MG63 (cell line): ENCODE measurements around the gene SLC12A2. TPM values are rescaled to one million over a fixed set of nuclear protein-coding genes. Genes with fewer than 3 reads are reported as not detected.

ENCODE experiments used
- DNase-seq: peaks from one replicate; pipeline ENCODE4 v3.0.0-alpha.2; 2020
- H3K27me3 ChIP-seq: fragments of 250-450 bp; sonication (Bioruptor Pico); 2 replicates; pipeline ENCODE4 v1.5.1; 2020; ENCODE audit warnings: mild to moderate bottlenecking, moderate library complexity
- H3K36me3 ChIP-seq: fragments of 250-450 bp; sonication (Bioruptor Pico); 2 replicates; pipeline ENCODE4 v1.5.1; 2020; ENCODE audit warnings: mild to moderate bottlenecking, moderate library complexity
- H3K4me3 ChIP-seq: fragments of 250-450 bp; sonication (Bioruptor Pico); 2 replicates; pipeline ENCODE4 v1.5.1; 2020; ENCODE audit warnings: mild to moderate bottlenecking, moderate library complexity
- H3K9me3 ChIP-seq: fragments of 250-450 bp; sonication (Bioruptor Pico); 2 replicates; pipeline ENCODE4 v1.5.1; 2020; ENCODE audit warnings: mild to moderate bottlenecking, moderate library complexity
- total RNA-seq: library from RNA; depleted of rRNA; stranded (reverse); fragments of >200 nt; shearing (Covaris generic); gene quantifications from 2 replicates; pipeline ENCODE4 v1.2.3, GENCODE V29; 2014; ENCODE audit warnings: low replicate concordance

Gene SLC12A2
- total RNA-seq, 1 experiment from 2014 or later = 16.9 TPM

- H3K27me3 ChIP-seq = no peaks in the 10 kb centered on the region
- no peaks in the 10 kb centered on the region for H3K9me3 ChIP-seq
- no peak overlapping the region for H3K4me3 ChIP-seq
- no peaks in the 10 kb centered on the region; the same call in 1 of the 2 replicates for H3K36me3 ChIP-seq
- DNase-seq = no peak
These were observed 111.8 kb downstream of the SLC12A2 start for GRCh38 chr5:128195316-128195715.

DNA sequence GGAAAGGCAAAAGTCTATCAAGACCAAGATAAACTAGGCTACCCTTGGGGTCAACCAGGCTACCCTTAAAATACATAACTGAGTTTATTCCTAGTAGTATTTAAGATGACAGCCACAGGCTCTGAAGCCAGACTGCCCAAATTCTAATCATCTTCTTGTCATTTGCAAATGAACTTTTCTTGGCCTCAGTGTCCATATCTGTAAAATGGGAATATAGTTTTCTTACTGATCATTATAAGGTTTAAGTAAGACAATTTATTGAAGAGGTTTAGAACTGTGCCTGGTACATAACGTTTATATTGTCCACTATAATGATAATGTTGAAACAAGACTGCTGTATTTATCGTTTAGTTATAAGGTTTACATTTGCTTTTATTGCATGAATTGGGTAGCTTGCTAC is 112.5 kb downstream of the SLC12A2 start:
- no peaks in the 10 kb centered on the region for H3K9me3 ChIP-seq

DNA sequence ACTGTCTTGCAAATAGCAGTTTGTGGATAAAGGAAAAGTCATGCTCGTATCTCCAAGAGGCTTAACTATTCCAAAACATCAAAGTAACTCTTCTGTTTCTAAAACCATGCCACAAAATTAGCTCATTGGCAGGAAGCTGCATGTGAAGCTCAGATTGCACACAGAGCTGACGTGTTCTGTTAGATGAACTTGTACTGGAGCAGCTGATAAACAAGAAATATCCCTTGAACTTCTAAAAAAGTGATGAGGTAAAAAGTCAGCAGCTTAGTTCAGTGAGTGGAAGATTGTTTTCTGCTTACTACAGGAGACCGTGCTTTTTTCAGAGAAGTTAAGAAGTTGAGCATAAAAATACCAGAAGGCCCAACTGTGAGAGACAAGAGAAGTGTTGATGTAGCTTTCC is 113.2 kb downstream of the SLC12A2 start:
- Histone ChIP-seq H3K36me3 (no peaks in the 10 kb centered on the region; the same call in 1 of the 2 replicates), H3K9me3 (no peaks in the 10 kb centered on the region)
- DNase-seq = no peak

More for the DNA sequence above, 112.5 kb downstream of the SLC12A2 start:
- peaks cover under 1% of the 10 kb centered on the region; the same call in 1 of the 2 replicates for H3K27me3 ChIP-seq
- H3K36me3 ChIP-seq = no peaks in the 10 kb centered on the region; the same call in 1 of the 2 replicates
- no peak overlapping the region for H3K4me3 ChIP-seq
- no peak for DNase-seq

DNA sequence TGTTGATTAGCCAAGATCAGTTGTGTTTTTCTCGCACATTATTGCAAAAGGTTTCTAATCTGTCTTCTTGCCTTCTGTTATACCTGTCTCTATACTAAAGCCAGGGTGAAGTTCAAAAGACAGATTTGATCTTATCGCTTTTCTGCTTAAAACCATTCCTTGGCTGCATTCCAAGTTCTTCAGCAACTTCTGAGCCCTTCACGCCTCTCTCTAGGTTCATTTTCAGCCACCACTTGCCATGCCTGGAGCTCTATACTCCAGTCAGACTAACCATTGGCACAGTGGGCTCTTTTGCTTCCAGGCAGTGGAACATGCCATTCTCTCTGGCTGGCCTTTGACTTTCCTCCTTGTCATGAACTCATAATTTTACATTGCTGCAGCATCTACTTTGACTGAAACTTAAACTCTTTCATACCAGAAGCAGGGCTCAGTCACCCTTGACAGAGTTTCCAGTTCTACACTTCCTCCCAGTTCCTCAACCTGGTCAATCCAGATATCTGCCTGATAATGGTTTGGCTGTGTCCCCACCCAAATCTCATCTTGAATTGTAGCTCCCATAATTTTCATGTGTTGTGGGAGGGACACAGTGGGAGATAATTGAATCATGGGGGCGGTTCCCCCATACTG is 114.4 kb downstream of the SLC12A2 start:
- H3K9me3 ChIP-seq = no peaks in the 10 kb centered on the region
- H3K36me3 ChIP-seq = no peaks in the 10 kb centered on the region
- H3K27me3 ChIP-seq = peaks cover 5% of the 10 kb centered on the region; the same call in 1 of the 2 replicates
- no peak overlapping the region for H3K4me3 ChIP-seq
- no peak for DNase-seq

More for the DNA sequence above, 113.2 kb downstream of the SLC12A2 start:
- peaks cover 5% of the 10 kb centered on the region; the same call in 1 of the 2 replicates for H3K27me3 ChIP-seq
- H3K4me3 ChIP-seq = no peak overlapping the region

- Histone ChIP-seq H3K4me3 (no peak overlapping the region), H3K27me3 (peaks cover 5% of the 10 kb centered on the region; the same call in 1 of the 2 replicates), H3K36me3 (no peaks in the 10 kb centered on the region), H3K9me3 (no peaks in the 10 kb centered on the region)
- DNase-seq = peak; percentile 32
These were observed 115.5 kb downstream of the SLC12A2 start for GRCh38 chr5:128199104-128199503.

DNA sequence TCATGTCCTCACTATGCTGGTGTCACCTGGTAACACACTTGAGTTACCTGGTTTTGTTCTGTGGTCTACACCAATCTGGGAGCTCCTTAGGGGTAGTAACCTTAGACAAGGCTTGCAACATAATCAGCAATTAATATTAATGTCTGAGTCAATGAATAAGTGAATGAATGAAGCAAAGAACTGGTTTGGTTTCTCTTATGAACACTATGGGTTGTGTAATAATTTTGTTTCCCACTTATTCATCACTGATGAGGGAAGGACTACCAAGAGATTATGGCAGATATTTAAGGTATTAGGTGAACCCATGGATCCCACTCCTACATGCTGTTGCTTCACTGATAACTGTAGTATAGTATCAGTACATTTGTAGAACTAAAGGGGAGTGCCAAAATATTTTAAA is 116.0 kb downstream of the SLC12A2 start:
- no peak for DNase-seq
- Histone ChIP-seq H3K4me3 (no peak overlapping the region), H3K27me3 (peaks cover 5% of the 10 kb centered on the region; the same call in 1 of the 2 replicates), H3K9me3 (no peaks in the 10 kb centered on the region), H3K36me3 (no peaks in the 10 kb centered on the region)

- Histone ChIP-seq H3K9me3 (no peaks in the 10 kb centered on the region), H3K36me3 (no peaks in the 10 kb centered on the region), H3K27me3 (peaks cover 5% of the 10 kb centered on the region; the same call in 1 of the 2 replicates), H3K4me3 (peak overlapping the region; percentile 13; the same call in 1 of the 2 replicates)
- peak; percentile 76 for DNase-seq
These were observed 117.7 kb downstream of the SLC12A2 start for GRCh38 chr5:128201065-128201926.

DNA sequence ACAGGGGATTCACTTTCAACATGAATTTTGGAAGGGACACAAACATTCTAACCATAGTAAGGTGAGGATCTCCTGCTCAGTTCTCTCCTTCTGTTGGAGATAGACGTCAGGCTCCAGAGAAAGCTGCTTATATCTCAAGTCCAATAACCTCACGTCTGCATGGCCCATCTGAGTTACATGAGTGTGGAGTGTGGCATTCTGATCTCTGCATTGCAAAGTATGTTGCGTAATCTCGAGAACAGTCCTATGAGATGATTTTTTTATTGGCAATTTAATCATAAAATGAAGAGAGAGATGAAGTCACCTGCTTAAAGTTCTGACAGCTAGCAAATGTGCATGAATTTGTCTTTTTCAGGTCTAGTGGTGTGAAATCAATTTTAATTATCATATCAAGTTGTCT is 118.8 kb downstream of the SLC12A2 start:
- H3K9me3 ChIP-seq = no peaks in the 10 kb centered on the region
- H3K36me3 ChIP-seq = no peaks in the 10 kb centered on the region
- DNase-seq = no peak
- peaks cover 5% of the 10 kb centered on the region; the same call in 1 of the 2 replicates for H3K27me3 ChIP-seq
- H3K4me3 ChIP-seq = no peak overlapping the region

DNA sequence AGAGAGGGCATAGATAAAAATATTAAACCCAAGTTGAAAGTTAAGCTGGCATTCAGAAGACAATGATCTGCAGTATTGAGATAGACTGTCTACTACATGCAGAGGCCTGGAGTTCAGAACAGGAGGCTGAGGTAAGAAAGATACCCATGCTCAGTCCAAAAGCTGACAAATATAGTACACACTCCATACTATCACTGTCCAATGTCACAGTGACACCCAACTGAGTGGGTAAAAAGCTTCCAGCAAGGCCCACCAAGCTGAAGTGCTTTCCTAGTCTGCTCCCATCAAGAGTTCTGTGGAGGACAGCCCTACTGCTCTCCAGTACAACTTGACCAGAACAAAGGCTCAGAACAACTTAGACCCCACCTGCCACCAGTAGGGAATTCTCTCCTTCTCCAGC is 124.9 kb downstream of the SLC12A2 start:
- no peak for DNase-seq
- Histone ChIP-seq H3K9me3 (no peaks in the 10 kb centered on the region), H3K4me3 (no peak overlapping the region), H3K27me3 (no peaks in the 10 kb centered on the region), H3K36me3 (no peaks in the 10 kb centered on the region)

DNA sequence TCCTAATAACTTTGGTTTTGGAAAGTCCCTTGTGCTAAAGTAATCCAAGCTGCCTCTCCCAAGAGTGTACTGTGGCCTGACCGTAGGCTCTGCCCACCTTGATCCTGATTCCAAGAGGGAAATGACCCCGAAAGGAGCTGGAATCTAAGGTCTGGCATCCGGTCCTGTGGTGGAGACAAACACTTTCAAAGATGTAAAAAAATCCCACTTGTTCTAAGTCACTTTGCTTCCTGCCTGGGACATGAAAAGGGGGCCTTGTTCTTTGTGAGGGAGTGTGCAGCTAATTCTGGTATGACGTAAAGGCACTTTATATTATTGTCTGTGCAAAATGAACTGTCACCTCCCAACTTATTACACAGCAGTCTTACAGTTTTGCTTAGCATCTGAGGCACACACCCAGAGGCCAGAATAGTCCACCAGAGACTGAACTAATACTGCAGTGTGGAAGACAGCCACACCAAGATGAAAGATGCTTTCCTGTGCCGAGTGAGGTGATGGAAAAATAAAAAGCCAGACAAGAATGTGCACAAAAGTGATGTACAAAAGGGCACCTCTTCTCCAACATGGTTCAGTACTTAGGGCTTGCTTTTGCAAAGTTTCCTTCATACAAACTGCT is 128.7 kb downstream of the SLC12A2 start:
- Histone ChIP-seq H3K27me3 (no peaks in the 10 kb centered on the region), H3K4me3 (no peak overlapping the region), H3K9me3 (no peaks in the 10 kb centered on the region), H3K36me3 (no peaks in the 10 kb centered on the region)
- DNase-seq = no peak

DNA sequence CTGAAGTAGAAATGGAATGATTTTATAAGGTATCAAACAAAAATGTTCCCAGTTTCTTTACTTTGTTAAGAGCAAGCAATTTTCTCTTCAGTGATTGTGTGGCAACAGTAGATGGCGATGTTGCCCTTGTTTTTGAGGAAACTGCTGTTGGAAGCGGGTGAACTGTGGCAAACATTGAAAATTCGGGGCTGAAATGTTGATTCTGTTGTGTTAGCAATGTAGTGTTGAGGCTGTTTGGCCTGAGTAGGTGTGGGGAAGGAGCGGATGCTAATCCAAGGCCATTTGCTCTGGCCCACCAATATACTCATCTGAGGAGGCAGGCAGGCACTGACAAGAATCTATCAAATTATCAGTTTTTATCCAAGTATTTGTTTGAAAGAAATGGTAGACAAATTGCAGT is 129.8 kb downstream of the SLC12A2 start:
- Histone ChIP-seq H3K9me3 (no peaks in the 10 kb centered on the region), H3K27me3 (no peaks in the 10 kb centered on the region), H3K4me3 (no peak overlapping the region), H3K36me3 (no peaks in the 10 kb centered on the region)
- DNase-seq = peak; percentile 54

GRCh38 chr5:128213833-128214232 is 130.3 kb downstream of the SLC12A2 start:
- DNase-seq = no peak
- Histone ChIP-seq H3K4me3 (no peak overlapping the region), H3K9me3 (0 out of 2 replicates have a peak, but pooled peaks cover under 1% of the 10 kb centered on the region), H3K36me3 (no peaks in the 10 kb centered on the region), H3K27me3 (no peaks in the 10 kb centered on the region)

GRCh38 chr5:128216285-128216684 is 132.7 kb downstream of the SLC12A2 start:
- DNase-seq = no peak
- Histone ChIP-seq H3K36me3 (no peaks in the 10 kb centered on the region), H3K27me3 (no peaks in the 10 kb centered on the region), H3K4me3 (no peak overlapping the region), H3K9me3 (0 out of 2 replicates have a peak, but pooled peaks cover 5% of the 10 kb centered on the region)

- no peak overlapping the region for H3K4me3 ChIP-seq
- peak; percentile 99 for DNase-seq
These were observed 133.4 kb downstream of the SLC12A2 start for GRCh38 chr5:128216860-128217531.

GRCh38 chr5:128220841-128221240 is 137.3 kb downstream of the SLC12A2 start:
- Histone ChIP-seq H3K4me3 (no peak overlapping the region), H3K9me3 (0 out of 2 replicates have a peak, but pooled peaks cover 5% of the 10 kb centered on the region), H3K27me3 (no peaks in the 10 kb centered on the region), H3K36me3 (no peaks in the 10 kb centered on the region)
- DNase-seq = no peak

More at GRCh38 chr5:128216860-128217531, 133.4 kb downstream of the SLC12A2 start:
- H3K27me3 ChIP-seq = no peaks in the 10 kb centered on the region
- no peaks in the 10 kb centered on the region for H3K36me3 ChIP-seq
- 0 out of 2 replicates have a peak, but pooled peaks cover 5% of the 10 kb centered on the region for H3K9me3 ChIP-seq

DNA sequence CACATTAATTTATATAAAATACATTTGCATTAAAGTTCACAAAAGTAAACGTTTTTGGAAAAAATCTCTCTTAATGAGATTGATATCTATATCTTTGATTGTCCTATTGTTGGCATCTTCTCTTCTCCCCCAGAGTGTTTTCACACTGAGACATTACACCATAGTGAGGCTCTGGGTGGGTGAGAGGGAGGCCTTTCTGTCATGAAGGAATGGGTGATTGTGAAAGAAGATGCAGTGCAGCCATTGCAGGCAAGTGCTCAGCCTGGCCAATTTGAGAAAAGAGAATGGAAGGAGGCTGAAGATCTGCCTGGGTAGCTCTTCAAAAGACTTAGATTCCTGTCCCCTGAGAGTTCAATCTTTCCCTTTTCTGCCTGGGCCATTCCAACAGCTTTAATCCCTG is 140.8 kb downstream of the SLC12A2 start:
- Histone ChIP-seq H3K36me3 (no peaks in the 10 kb centered on the region), H3K27me3 (no peaks in the 10 kb centered on the region), H3K4me3 (no peak overlapping the region), H3K9me3 (no peaks in the 10 kb centered on the region)
- DNase-seq = no peak
